Nephron (organoid): ENCODE results near the gene ADAM11.

Experiments
- H3K27ac Mint-ChIP-seq, 3 experiments: 2 replicates each; pipeline ENCODE4 v1.8.0; 2020; ENCODE audit warnings: mixed read lengths in 3 of 3, mild to moderate bottlenecking in 2 of 3, moderate library complexity in 1 of 3
- H3K27me3 Mint-ChIP-seq: 2 replicates; pipeline ENCODE4 v1.8.0; 2021; ENCODE audit warnings: low read depth, mild to moderate bottlenecking, moderate library complexity, mixed read lengths
- H3K36me3 Mint-ChIP-seq: 2 replicates; pipeline ENCODE4 v1.8.0; 2020; ENCODE audit warnings: low read depth, mixed read lengths
- H3K4me1 Mint-ChIP-seq: 2 replicates; pipeline ENCODE4 v1.8.0; 2020; ENCODE audit warnings: mixed read lengths
- H3K4me3 Mint-ChIP-seq, 3 experiments: 2 replicates each; pipeline ENCODE4 v1.8.0; 2020; ENCODE audit warnings: mild to moderate bottlenecking in 3 of 3, mixed read lengths in 3 of 3, moderate library complexity in 2 of 3
- H3K9me3 Mint-ChIP-seq: 2 replicates; pipeline ENCODE4 v1.8.0; 2020; ENCODE audit warnings: mixed read lengths
- CTCF ChIP-seq, 3 experiments: fragments of 200-600 bp; sonication (generic); IDR thresholded peaks; one replicate each; pipeline ENCODE4 v1.5.0; 2021; ENCODE audit warnings: antibody characterized with exemption in 3 of 3; ENCODE audit not compliant: unreplicated experiment in 3 of 3

The ADAM11 gene

GRCh38 chr17:44772308-44773045, 13.7 kb downstream of the ADAM11 start:
- H3K9me3 Mint-ChIP-seq = no peaks in the 10 kb centered on the region
- H3K36me3 Mint-ChIP-seq = no peaks in the 10 kb centered on the region
- H3K27me3 Mint-ChIP-seq = peaks cover 18% of the 10 kb centered on the region
- H3K4me3 Mint-ChIP-seq = no peak overlapping the region
- TF ChIP-seq CTCF (IDR thresholded peaks at IDR 0.05; ENCODE audit: unreplicated experiment in 3 of 3) = no peak
- H3K27ac Mint-ChIP-seq = no peak overlapping the region
- peaks cover 5% of the 10 kb centered on the region for H3K4me1 Mint-ChIP-seq

GRCh38 chr17:44773140-44773539, 14.4 kb downstream of the ADAM11 start:
- H3K27me3 Mint-ChIP-seq = peaks cover 18% of the 10 kb centered on the region
- no peaks in the 10 kb centered on the region for H3K9me3 Mint-ChIP-seq
- peak overlapping the region in 1 of 3 experiments; percentile 16 for H3K4me3 Mint-ChIP-seq
- TF ChIP-seq CTCF (IDR thresholded peaks at IDR 0.05; ENCODE audit: unreplicated experiment in 3 of 3) = no peak
- no peaks in the 10 kb centered on the region for H3K36me3 Mint-ChIP-seq
- H3K4me1 Mint-ChIP-seq = peaks cover 5% of the 10 kb centered on the region
- H3K27ac Mint-ChIP-seq = no peak overlapping the region

DNA sequence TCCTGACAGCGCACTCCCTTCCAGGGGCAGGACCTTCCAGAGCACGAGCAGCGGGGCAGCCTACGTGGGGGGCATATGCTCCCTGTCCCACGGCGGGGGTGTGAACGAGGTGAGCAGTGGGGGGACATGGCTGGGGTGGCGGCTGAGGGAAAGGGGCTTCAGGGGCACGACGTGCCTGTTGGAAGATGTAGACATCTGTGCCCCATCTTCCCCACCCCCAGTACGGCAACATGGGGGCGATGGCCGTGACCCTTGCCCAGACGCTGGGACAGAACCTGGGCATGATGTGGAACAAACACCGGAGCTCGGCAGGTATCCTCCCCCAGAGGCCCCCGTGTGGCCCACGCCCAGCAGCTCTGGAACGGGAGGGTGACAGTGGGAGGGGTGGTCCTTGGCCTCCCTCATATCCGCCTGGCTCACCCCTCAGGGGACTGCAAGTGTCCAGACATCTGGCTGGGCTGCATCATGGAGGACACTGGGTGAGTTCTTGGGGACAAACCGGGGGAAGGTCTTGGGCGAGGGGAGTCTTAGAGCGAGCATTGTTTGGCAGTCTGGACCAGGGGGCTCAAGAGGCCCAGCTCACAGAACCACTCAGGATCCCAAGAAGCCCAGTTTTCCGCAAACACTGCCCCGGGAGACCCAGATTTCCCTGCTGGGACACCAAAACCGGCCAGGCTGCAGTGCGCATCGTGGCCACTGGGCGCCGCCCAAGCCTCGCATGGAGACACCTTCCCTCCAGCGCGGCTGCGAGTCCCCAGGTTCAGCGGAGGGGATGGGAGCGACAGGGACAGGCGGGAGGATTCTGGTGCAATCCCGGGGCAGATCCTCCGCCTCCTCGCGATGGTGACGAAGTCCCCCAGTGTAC, 15.7 kb downstream of the ADAM11 start:
- peaks cover 18% of the 10 kb centered on the region for H3K27me3 Mint-ChIP-seq
- no peaks in the 10 kb centered on the region for H3K36me3 Mint-ChIP-seq
- H3K27ac Mint-ChIP-seq = peak overlapping the region in 1 of 3 experiments; percentile 54
- no peaks in the 10 kb centered on the region for H3K9me3 Mint-ChIP-seq
- peak overlapping the region; percentile 87 to 92 (median 91) for H3K4me3 Mint-ChIP-seq
- H3K4me1 Mint-ChIP-seq = peaks cover 5% of the 10 kb centered on the region
- TF ChIP-seq CTCF (IDR thresholded peaks at IDR 0.05; ENCODE audit: unreplicated experiment in 3 of 3) = peak; percentile 96 to 99 (median 98)

- Mint-ChIP-seq H3K27me3 (peaks cover 18% of the 10 kb centered on the region), H3K4me3 (peak overlapping the region; percentile 87 to 92 (median 91)), H3K36me3 (no peaks in the 10 kb centered on the region), H3K27ac (peak overlapping the region in 1 of 3 experiments; percentile 54), H3K4me1 (peaks cover 4% of the 10 kb centered on the region), H3K9me3 (no peaks in the 10 kb centered on the region)
- peak in 1 of 3 experiments; percentile 43 for TF ChIP-seq CTCF (IDR thresholded peaks at IDR 0.05; ENCODE audit: unreplicated experiment in 3 of 3)
These were observed 16.5 kb downstream of the ADAM11 start for GRCh38 chr17:44775136-44775837.

DNA sequence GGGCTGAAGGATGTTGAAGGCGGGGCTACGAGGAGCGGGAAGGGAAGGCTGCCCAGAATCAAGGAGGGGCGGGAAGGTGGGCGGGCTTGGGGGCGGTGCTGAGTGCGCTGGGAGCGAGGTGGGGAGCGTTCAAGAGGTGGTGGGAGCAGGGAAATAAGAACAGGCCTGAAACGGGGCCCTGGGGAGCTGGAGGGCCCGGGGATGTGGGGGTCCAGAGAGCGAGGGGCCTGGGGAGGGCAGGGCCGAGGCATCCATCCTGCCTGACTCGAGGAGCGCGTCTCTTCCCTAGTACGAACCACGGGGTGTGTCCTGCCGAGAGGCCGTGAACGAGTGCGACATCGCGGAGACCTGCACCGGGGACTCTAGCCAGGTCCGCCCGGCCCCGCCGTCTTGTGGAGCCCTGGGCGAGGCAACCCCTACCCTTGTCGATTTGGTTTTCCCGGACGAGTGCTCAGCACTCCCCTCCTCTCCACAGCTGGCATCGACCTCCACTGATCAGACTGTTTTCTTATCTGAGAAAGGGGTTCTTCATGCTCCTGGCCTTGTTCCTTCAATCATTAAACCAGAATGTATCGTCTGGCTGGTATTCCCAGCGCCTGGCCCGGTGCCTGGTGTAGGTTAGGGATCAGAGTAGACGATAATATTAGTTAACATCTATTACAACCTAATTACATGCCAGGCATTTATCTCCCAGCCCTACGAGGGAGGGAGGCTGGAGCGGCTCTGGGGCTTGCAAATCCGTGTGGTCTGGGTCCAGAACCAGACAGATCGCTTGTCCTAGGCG, 17.2 kb downstream of the ADAM11 start:
- H3K27me3 Mint-ChIP-seq = peaks cover 18% of the 10 kb centered on the region
- H3K27ac Mint-ChIP-seq = no peak overlapping the region
- H3K36me3 Mint-ChIP-seq = no peaks in the 10 kb centered on the region
- H3K4me3 Mint-ChIP-seq = peak overlapping the region; percentile 87 to 92 (median 91)
- no peaks in the 10 kb centered on the region for H3K4me1 Mint-ChIP-seq
- no peak for TF ChIP-seq CTCF (IDR thresholded peaks at IDR 0.05; ENCODE audit: unreplicated experiment in 3 of 3)
- no peaks in the 10 kb centered on the region for H3K9me3 Mint-ChIP-seq
